ENCODE data around the gene C19orf81.

The C19orf81 gene

DNA sequence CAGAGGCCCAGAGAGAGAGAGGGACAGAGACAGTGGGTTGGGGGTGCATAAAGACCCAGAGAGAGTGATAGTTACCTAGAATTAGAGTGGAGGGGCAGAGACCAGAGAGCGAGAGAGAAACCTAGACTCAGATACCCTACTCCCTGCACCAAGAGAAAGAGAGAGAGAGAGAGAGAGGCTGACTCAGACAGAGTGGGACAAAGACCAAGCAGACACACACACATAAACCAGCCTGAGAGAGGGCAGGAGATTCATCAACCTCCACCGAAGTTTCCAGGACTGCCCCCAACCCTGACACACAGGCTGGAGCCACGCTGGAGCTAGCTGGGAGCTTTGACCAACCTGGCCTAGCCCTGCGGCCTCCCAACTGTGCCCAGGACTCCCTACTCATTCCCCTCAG is 22.4 kb upstream of the C19orf81 start:
- TF ChIP-seq, protein P1, sequence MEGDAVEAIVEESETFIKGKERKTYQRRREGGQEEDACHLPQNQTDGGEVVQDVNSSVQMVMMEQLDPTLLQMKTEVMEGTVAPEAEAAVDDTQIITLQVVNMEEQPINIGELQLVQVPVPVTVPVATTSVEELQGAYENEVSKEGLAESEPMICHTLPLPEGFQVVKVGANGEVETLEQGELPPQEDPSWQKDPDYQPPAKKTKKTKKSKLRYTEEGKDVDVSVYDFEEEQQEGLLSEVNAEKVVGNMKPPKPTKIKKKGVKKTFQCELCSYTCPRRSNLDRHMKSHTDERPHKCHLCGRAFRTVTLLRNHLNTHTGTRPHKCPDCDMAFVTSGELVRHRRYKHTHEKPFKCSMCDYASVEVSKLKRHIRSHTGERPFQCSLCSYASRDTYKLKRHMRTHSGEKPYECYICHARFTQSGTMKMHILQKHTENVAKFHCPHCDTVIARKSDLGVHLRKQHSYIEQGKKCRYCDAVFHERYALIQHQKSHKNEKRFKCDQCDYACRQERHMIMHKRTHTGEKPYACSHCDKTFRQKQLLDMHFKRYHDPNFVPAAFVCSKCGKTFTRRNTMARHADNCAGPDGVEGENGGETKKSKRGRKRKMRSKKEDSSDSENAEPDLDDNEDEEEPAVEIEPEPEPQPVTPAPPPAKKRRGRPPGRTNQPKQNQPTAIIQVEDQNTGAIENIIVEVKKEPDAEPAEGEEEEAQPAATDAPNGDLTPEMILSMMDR (IDR thresholded peaks at IDR 0.05; ENCODE audit: low read depth, low read length, missing control alignments): no peak
- H3K4me3 ChIP-seq (ENCODE audit: low read depth, low read length): no peak overlapping the region
- no peak for DNase-seq (ENCODE audit: low read depth)

DNA sequence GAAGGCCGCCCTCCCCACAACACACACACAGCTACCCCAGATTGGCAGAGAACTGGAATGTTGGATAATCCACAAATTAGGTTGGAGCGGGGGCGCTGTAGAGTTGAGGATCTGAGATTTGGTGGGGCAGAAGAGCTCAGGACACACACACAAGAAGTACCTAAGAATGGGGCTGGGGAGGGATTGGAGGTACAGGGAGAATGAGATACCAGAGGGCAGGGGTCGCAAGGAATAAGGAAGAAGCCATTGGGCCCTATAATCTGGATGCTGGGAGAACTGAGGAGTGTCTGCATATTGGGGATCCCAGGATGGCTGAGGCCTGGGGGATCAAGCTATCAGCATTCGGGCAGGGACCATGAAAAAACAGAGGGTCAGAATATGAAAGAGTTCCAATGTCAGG is 21.1 kb upstream of the C19orf81 start:
- H3K4me3 ChIP-seq (ENCODE audit: low read depth, low read length): no peak overlapping the region
- TF ChIP-seq, protein P1 (IDR thresholded peaks at IDR 0.05; ENCODE audit: low read depth, low read length, missing control alignments): no peak
- no peak for DNase-seq (ENCODE audit: low read depth)

DNA sequence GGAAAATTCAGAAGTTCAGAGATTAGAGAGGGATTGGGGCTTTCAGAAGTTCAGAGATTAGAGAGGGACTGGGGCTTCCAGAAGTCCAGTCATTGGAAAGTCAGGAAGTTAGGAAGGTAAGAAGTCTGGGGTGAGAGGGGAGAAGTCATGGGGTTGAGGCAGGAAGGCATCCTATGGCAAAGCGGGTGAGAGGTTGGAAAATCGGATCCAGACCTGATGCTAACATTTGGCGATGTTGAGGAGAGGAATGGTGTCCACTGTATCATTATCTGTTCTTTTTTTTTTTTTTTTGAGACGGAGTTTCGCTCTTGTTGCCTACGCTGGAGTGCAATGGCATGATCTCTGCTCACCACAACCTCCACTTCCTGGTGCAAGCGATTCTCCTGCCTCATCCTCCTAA is 20.7 kb upstream of the C19orf81 start:
- TF ChIP-seq, protein P1 (IDR thresholded peaks at IDR 0.05; ENCODE audit: low read depth, low read length, missing control alignments): no peak
- DNase-seq (ENCODE audit: low read depth): no peak
- no peak overlapping the region for H3K4me3 ChIP-seq (ENCODE audit: low read depth, low read length)

DNA sequence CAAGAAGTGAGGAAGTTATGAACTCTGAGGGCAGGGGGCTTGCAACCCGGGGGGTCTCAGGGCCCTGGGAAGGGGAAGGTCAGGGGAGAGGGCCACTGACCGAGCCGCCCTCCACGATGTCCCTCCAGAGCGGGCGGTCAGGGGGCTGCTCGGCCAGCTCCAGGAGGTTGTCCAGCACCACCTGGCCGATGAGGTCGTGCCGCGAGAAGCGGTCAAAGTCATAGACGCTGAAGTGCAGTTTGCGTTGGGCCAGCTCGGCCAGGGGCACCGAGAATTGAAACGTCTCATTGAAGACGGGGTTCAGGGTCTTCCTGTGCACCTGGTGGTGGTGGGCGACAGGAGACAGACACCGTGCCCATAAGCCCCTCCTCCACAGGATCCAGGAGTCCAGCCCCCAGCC is 20.1 kb upstream of the C19orf81 start:
- TF ChIP-seq, protein P1 (IDR thresholded peaks at IDR 0.05; ENCODE audit: low read depth, low read length, missing control alignments): no peak
- no peak overlapping the region for H3K4me3 ChIP-seq (ENCODE audit: low read depth, low read length)
- no peak for DNase-seq (ENCODE audit: low read depth)

DNA sequence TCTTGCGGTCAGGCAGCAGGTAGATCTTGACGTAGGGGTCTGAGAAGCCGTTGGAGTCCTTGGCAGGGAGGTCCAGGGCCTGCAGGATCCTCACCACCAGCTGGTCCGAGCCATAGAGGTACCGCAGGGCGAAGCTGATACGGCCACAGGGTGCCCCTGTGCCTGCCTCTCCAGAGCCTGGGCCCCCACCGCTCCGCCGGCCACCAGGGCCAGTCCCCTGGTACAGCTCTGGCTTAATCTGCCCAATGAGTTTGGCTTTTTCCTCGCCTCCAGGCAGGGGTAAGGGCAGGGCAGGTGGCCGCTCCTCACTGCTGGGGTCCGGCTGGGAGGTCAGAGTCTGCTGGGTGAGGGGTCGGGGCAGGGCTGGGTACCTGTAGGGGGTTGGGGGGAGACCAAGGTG is 19.4 kb upstream of the C19orf81 start:
- TF ChIP-seq, protein P1 (IDR thresholded peaks at IDR 0.05; ENCODE audit: low read depth, low read length, missing control alignments): no peak
- no peak overlapping the region for H3K4me3 ChIP-seq (ENCODE audit: low read depth, low read length)
- no peak for DNase-seq (ENCODE audit: low read depth)

DNA sequence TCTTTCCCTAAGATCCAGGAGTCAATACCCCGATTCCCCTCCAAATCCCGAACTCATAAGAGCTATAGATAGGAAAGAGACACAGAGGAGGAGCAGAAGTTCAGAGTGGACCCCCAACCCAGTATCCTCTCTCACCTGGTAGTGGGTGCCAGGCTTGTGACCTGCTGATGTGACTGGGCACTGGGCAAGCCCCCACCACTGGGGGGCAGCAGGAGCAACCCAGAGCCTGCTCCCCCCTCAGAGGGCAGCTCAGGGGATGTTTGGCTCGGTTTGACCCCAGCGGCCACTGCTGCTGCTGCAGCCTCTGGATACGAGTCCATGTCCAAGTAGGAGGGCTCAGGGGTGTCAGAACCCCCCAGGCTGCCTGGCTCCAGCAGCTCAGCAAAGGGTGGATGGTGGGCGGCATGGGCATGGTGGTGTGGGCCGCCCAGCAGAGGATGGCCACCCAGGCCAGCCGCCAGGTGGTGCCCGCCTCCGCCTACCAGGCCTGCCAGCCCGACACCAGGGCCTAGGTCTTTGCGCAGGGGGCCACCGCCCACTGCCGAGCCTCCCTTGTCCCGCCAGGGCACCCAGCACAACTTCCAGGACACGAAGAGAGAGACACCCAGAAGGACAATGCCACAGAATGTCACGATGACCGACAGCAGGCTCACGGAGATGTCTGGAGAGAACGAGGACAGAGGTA is 17.0 kb upstream of the C19orf81 start:
- no peak overlapping the region for H3K4me3 ChIP-seq (ENCODE audit: low read depth, low read length)
- DNase-seq (ENCODE audit: low read depth): no peak
- TF ChIP-seq, protein P1 (IDR thresholded peaks at IDR 0.05; ENCODE audit: low read depth, low read length, missing control alignments): peak; percentile 12

DNA sequence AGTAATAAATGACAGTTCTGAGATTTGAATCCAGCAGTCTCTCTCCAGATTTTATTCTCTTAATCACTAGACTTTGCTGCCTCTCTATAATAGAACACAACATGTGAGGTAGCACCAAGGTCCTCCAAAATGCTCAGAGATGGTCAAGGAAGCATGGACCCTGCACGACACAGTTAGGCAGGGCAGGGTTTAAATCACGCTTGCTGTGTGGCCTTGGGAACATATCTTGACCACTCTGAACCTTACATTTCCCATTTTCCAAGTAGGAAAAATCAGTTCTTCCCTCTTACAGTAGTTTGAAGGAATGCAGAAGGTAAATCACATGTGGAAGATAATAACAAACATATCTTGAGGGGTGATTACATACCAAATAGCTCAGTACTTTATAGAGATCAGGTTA is 15.9 kb upstream of the C19orf81 start:
- TF ChIP-seq, protein P1 (IDR thresholded peaks at IDR 0.05; ENCODE audit: low read depth, low read length, missing control alignments): no peak
- H3K4me3 ChIP-seq (ENCODE audit: low read depth, low read length): no peak overlapping the region
- DNase-seq (ENCODE audit: low read depth): no peak

All from GM12864 (cell line).